Ascending aorta (tissue), 2 donors: ENCODE measurements around the gene MAJIN. TPM values are rescaled to one million over a fixed set of nuclear protein-coding genes. Genes with fewer than 3 reads are reported as not detected.

Source experiments
- DNase-seq, 2 donors: peaks; one replicate each; pipeline ENCODE4 v3.0.0-alpha.2; 2019; ENCODE audit warnings: low spot score in 2 of 2
- H3K27ac ChIP-seq, 2 donors: fragments of 200-600 bp; sonication (generic); one replicate each; pipeline ENCODE4 v1.5.1; 2016 to 2017; ENCODE audit warnings: mild to moderate bottlenecking in 1 of 2
- H3K27me3 ChIP-seq: fragments of 200-600 bp; sonication (generic); one replicate; pipeline ENCODE4 v1.5.1; 2017
- H3K36me3 ChIP-seq, 2 donors: fragments of 200-600 bp; sonication (generic); one replicate each; pipeline ENCODE4 v1.5.1; 2016
- H3K4me1 ChIP-seq, 2 donors: fragments of 200-600 bp; sonication (generic); one replicate each; pipeline ENCODE4 v1.5.1; 2016 to 2017; ENCODE audit warnings: mild to moderate bottlenecking in 1 of 2
- H3K4me3 ChIP-seq, 2 donors: fragments of 200-600 bp; sonication (generic); one replicate each; pipeline ENCODE4 v1.5.1; 2016 to 2017; ENCODE audit warnings: mild to moderate bottlenecking in 1 of 2
- H3K9me3 ChIP-seq, 2 donors: fragments of 200-600 bp; sonication (generic); one replicate each; pipeline ENCODE4 v1.5.1; 2016
- intact Hi-C: fragments of 100-400 bp; cut with DNase I; formaldehyde crosslinking; loops from one replicate; pipeline ENCODE4 v1.15.1; 2023
- total RNA-seq: library from RNA; depleted of rRNA; stranded (reverse); fragments of >200 nt; gene quantifications from one replicate; pipeline ENCODE4 v1.1.0, GENCODE V29; 2016
- TF ChIP-seq, protein P1 (sequence below), 3 experiments: fragments of 200-600 bp in 2 of 3; fragments of 450-650 bp in 1 of 3; sonication (generic) in 2 of 3; IDR thresholded peaks; one replicate each; pipeline ENCODE4 v1.5.1; 2016 to 2019; ENCODE audit warnings: antibody characterized with exemption in 3 of 3, mild to moderate bottlenecking in 1 of 3, moderate library complexity in 1 of 3

MAJIN gene
- total RNA-seq, 1 donor from 2014 or later = not detected

DNA sequence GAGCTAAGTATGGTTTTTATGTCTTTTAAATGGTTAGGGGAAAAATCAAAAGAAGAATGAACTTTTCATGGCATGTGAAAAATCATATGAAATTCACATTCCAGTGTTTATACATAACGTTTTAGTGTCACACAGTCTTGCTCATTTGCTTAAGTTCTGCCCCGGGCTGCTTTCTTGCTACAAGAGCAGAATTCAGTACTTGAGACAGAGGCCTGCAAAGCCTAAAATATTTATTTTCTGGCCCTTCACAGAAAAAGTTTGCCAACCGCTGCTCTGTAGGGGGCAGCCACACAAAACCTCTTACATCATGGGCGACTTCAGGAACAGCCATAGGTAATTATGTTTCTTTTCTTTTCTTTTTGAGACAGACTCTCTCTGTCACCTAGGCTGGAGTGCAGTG, 53.9 kb downstream of the MAJIN start:
- H3K9me3 ChIP-seq = no peaks in the 10 kb centered on the region
- DNase-seq = peak in 1 of 2 donors; percentile 65
- H3K4me1 ChIP-seq = peaks cover 6 to 19% of the 10 kb centered on the region in 2 donors
- no peaks in the 10 kb centered on the region for H3K27me3 ChIP-seq
- peak overlapping the region; percentile 57 to 92 for H3K4me3 ChIP-seq
- intact Hi-C loops = loop anchor here (5.0 kb wide), 2 partner anchors 179 to 199 kb away; partner anchors contain the start of genes VPS51 and ZNHIT2
- peaks cover 13 to 15% of the 10 kb centered on the region in 2 donors for H3K36me3 ChIP-seq
- TF ChIP-seq, protein P1, sequence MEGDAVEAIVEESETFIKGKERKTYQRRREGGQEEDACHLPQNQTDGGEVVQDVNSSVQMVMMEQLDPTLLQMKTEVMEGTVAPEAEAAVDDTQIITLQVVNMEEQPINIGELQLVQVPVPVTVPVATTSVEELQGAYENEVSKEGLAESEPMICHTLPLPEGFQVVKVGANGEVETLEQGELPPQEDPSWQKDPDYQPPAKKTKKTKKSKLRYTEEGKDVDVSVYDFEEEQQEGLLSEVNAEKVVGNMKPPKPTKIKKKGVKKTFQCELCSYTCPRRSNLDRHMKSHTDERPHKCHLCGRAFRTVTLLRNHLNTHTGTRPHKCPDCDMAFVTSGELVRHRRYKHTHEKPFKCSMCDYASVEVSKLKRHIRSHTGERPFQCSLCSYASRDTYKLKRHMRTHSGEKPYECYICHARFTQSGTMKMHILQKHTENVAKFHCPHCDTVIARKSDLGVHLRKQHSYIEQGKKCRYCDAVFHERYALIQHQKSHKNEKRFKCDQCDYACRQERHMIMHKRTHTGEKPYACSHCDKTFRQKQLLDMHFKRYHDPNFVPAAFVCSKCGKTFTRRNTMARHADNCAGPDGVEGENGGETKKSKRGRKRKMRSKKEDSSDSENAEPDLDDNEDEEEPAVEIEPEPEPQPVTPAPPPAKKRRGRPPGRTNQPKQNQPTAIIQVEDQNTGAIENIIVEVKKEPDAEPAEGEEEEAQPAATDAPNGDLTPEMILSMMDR (IDR thresholded peaks at IDR 0.05) = peak in 2 of 3 experiments; percentile 16 to 24
- H3K27ac ChIP-seq = peak overlapping the region; percentile 59 to 76

GRCh38 chr11:64917663-64917995, 54.3 kb downstream of the MAJIN start:
- Histone ChIP-seq H3K9me3 (no peaks in the 10 kb centered on the region), H3K36me3 (peaks cover 17 to 19% of the 10 kb centered on the region in 2 donors), H3K27me3 (no peaks in the 10 kb centered on the region), H3K4me1 (peaks cover 6 to 19% of the 10 kb centered on the region in 2 donors), H3K27ac (peak overlapping the region; percentile 59 to 76), H3K4me3 (peak overlapping the region; percentile 57 to 92)
- DNase-seq = no peak
- intact Hi-C loops = loop anchor here (1.0 to 5.0 kb wide), 5 partner anchors 96 to 200 kb away; partner anchors contain the start of genes CDCA5, SNX15, VPS51 and ZFPL1
- TF ChIP-seq, protein P1 (IDR thresholded peaks at IDR 0.05) = no peak

GRCh38 chr11:64916775-64917662, 54.9 kb downstream of the MAJIN start, which contains the start of gene ATG2A:
Gene ATG2A (minus strand): TSS chr11:64917209. CDS start chr11:64917135, 74 bp downstream.
- DNase-seq = peak; percentile 99 to 100
- TF ChIP-seq, protein P1 (IDR thresholded peaks at IDR 0.05) = no peak
- Histone ChIP-seq H3K9me3 (no peaks in the 10 kb centered on the region), H3K4me3 (peak within 1 kb of the TSS; percentile 92 to 94), H3K27me3 (no peaks in the 10 kb centered on the region), H3K27ac (peak within 1 kb of the TSS; percentile 75 to 76), H3K4me1 (peaks cover 6 to 19% of the 10 kb centered on the region in 2 donors), H3K36me3 (peaks cover 21 to 25% of the 10 kb centered on the region in 2 donors)
- intact Hi-C loops = loop anchor here (1.0 to 5.0 kb wide), 5 partner anchors 96 to 200 kb away; partner anchors contain the start of genes CDCA5, SNX15, VPS51 and ZFPL1

- Histone ChIP-seq H3K4me1 (peaks cover 6 to 19% of the 10 kb centered on the region in 2 donors), H3K9me3 (no peaks in the 10 kb centered on the region), H3K36me3 (peaks cover 29 to 33% of the 10 kb centered on the region in 2 donors), H3K27ac (peak overlapping the region; percentile 67 to 75), H3K4me3 (peak overlapping the region; percentile 92 to 94), H3K27me3 (no peaks in the 10 kb centered on the region)
- DNase-seq = no peak
- intact Hi-C loops = loop anchor here (5.0 kb wide), 2 partner anchors 181 to 201 kb away; partner anchors contain the start of genes VPS51 and ZNHIT2
- TF ChIP-seq, protein P1 (IDR thresholded peaks at IDR 0.05) = no peak
Measured at GRCh38 chr11:64916040-64916774, 55.7 kb downstream of the MAJIN start.

- TF ChIP-seq, protein P1 (IDR thresholded peaks at IDR 0.05) = no peak
- Histone ChIP-seq H3K36me3 (peaks cover 37 to 41% of the 10 kb centered on the region in 2 donors), H3K27me3 (no peaks in the 10 kb centered on the region), H3K27ac (peak overlapping the region; percentile 67 to 75), H3K4me1 (peaks cover 6 to 19% of the 10 kb centered on the region in 2 donors), H3K4me3 (peak overlapping the region; percentile 92 to 94), H3K9me3 (no peaks in the 10 kb centered on the region)
- intact Hi-C loops = loop anchor here (5.0 kb wide), 2 partner anchors 182 to 202 kb away; partner anchors contain the start of genes VPS51 and ZNHIT2
- DNase-seq = no peak
Measured at GRCh38 chr11:64915376-64915887, 56.5 kb downstream of the MAJIN start.
